ENCODE data around the gene PAX7. TPM values are rescaled to one million over a fixed set of nuclear protein-coding genes. Genes with fewer than 3 reads are reported as not detected.
A peak's percentile ranks its signal among the peaks of the same experiment; 100 is the strongest.

Gene PAX7
- total and polyA plus RNA-seq, 9 of the 15 experiments (the other 6 are each of a cell fraction or from before 2014, with no cell fraction given) = not detected

DNA sequence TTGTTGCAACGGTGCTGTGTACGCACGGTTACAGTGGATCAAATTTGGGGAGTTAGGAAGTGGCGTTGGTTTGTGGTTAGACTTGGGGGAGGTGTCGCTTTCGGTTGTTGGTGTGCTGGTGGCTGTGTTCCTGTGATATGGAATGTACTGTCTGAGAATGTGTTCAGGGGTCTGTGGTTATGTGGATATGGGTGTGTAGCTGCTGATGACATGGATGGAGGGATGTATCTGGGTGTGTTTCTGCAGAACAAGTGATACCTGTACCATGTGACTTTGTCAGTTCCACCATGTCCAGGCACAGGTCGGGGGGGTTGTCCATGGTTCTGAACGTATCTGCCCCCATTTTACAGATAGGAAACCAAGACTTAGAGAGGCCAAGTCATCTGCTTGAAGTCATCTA lies 22.7 kb downstream of the PAX7 start:
- Histone ChIP-seq H3K9ac (ENCODE audit: insufficient read depth in 1 of 2, low read depth in 2 of 2, low read length in 2 of 2) (no peak overlapping the region), H3K4me2 (ENCODE audit: insufficient read depth, low read length) (no peak overlapping the region), H3K9me1 (ENCODE audit: control insufficient read depth, insufficient read depth, low read length) (no peaks in the 10 kb centered on the region), H3K79me2 (ENCODE audit: control insufficient read depth, insufficient read depth, low read length) (no peaks in the 10 kb centered on the region), H4K20me1 (replicated peaks; ENCODE audit: control insufficient read depth, insufficient read depth, low read length) (peaks cover 17% of the 10 kb centered on the region; the same call in 1 of the 2 replicates), H3K36me3 (ENCODE audit: control insufficient read depth, insufficient read depth, low read length) (no peaks in the 10 kb centered on the region), H3K4me1 (replicated peaks in 1 of 2; ENCODE audit: control insufficient read depth in 2 of 2, insufficient read depth in 2 of 2, low read length in 2 of 2) (0 out of 5 replicates have a peak, but pooled peaks cover 0 to 3% of the 10 kb centered on the region in 2 experiments), H3K27me3 (ENCODE audit: control insufficient read depth in 2 of 2, insufficient read depth in 2 of 2, low read length in 2 of 2) (peaks cover 37 to 73% of the 10 kb centered on the region in 2 experiments; a peak in 4 of 5 replicates), H3K4me3 (no peak overlapping the region), H3K9me3 (replicated peaks; ENCODE audit: control insufficient read depth, insufficient read depth, low read depth, low read length) (no peaks in the 10 kb centered on the region), H2AFZ (ENCODE audit: low read depth, low read length) (no peak overlapping the region), H3K27ac (ENCODE audit: extremely low read depth, low read depth, low read length) (no peak overlapping the region)
- CTCF ChIA-PET (ENCODE audit: low intra/inter-chr PET ratio) = no interaction called here
- ATAC-seq (no peak), DNase-seq (ENCODE audit: extremely low read depth in 1 of 4, low spot score in 3 of 4) (no peak), FAIRE-seq (no peak)
- intact Hi-C loops (cut with micrococcal nuclease) (no loop called here), in situ Hi-C loops (cut with MboI) (no loop called here)
- POLR2A ChIA-PET = no interaction called here
- BruUV-seq (replicated peaks) = no TSS peak
- WGBS (ENCODE audit: insufficient coverage, low coverage, missing lambda C conversion rate) = under 1% methylated on average over 8 of the region's 8 CpGs
- TF ChIP-seq PRMT5 (CRISPR knock-in tag; IDR thresholded peaks at IDR 0.05) (no peak), CBFA2T3 (IDR thresholded peaks at IDR 0.05) (peak; percentile 29; the same call in 1 of the 2 replicates), REST (IDR thresholded peaks at IDR 0.05; ENCODE audit: borderline replicate concordance) (peak; percentile 73), REST (CRISPR knock-in tag; IDR thresholded peaks at IDR 0.05; ENCODE audit: low read depth) (no peak), EHMT2 (IDR thresholded peaks at IDR 0.05) (peak; percentile 34; the same call in 1 of the 2 replicates)
